ENCODE measurements around the gene SERPINA4.

Gene SERPINA4

GRCh38 chr14:94614802-94615201, 53.6 kb downstream of the SERPINA4 start:
- no peak for DNase-seq (ENCODE audit: low read depth in 2 of 2)

GRCh38 chr14:94615254-94615653, 54.0 kb downstream of the SERPINA4 start:
- no peak for DNase-seq (ENCODE audit: low read depth in 2 of 2)

- DNase-seq (ENCODE audit: low read depth in 2 of 2): no peak
These were observed 54.8 kb downstream of the SERPINA4 start for GRCh38 chr14:94615823-94616570.

- DNase-seq (ENCODE audit: low read depth in 2 of 2): no peak
These were observed 56.2 kb downstream of the SERPINA4 start for GRCh38 chr14:94617366-94617941.

GRCh38 chr14:94617988-94618822, 57.0 kb downstream of the SERPINA4 start:
- DNase-seq (ENCODE audit: low read depth in 2 of 2): no peak

- DNase-seq (ENCODE audit: low read depth in 2 of 2): no peak
These were observed 58.1 kb downstream of the SERPINA4 start for GRCh38 chr14:94619297-94619696.
